SK-N-SH (cell line): ENCODE results near the gene TBC1D2. TPM values are rescaled to one million over a fixed set of nuclear protein-coding genes. Genes with fewer than 3 reads are reported as not detected.

Source experiments
- CTCF ChIA-PET: fragments of 300-600, 350-600 bp; formaldehyde crosslinking; extraction: SDS; loops from one replicate; lab custom pipeline; 2021; lab: Yijun Ruan, JAX
- POLR2A ChIA-PET: fragments of 350-600 bp; sonication (Branson Sonifier 250); formaldehyde crosslinking; extraction: SDS; loops from one replicate; lab custom pipeline; 2020; ENCODE audit warnings: antibody characterized with exemption, inconsistent platforms; lab: Yijun Ruan, JAX
- DNase-seq: peaks from one replicate; pipeline ENCODE4 v3.0.0; 2012
- H2AFZ ChIP-seq: fragments of 200-600 bp; sonication (generic); 2 replicates; pipeline ENCODE4 v1.8.1; 2016; ENCODE audit warnings: antibody characterized with exemption, mild to moderate bottlenecking, low read depth
- H3F3A ChIP-seq: fragments of 200-600 bp; sonication (generic); replicated peaks from 2 replicates; pipeline ENCODE3; 2016; ENCODE audit warnings: antibody characterized with exemption, mild to moderate bottlenecking; ENCODE audit not compliant: insufficient read depth
- H3K27ac ChIP-seq, 2 experiments: fragments of 200-500 bp in 1 of 2; fragments of 200-600 bp in 1 of 2; sonication (Bioruptor generic) in 1 of 2; sonication (generic), shearing (Covaris generic) in 1 of 2; 2 replicates each; pipeline versions ENCODE4 v1.5.1 to v1.6.1; 2014 to 2016; ENCODE audit warnings: low read depth in 2 of 2, inconsistent platforms in 1 of 2, low read length in 1 of 2, mild to moderate bottlenecking in 1 of 2, mixed read lengths in 1 of 2
- H3K27me3 ChIP-seq: fragments of 200-600 bp; sonication (generic), shearing (Covaris generic); 2 replicates; pipeline ENCODE4 v1.6.1; 2016; ENCODE audit warnings: mixed run types; ENCODE audit not compliant: insufficient read depth
- H3K36me3 ChIP-seq, 2 experiments: fragments of 200-500 bp in 1 of 2; fragments of 200-600 bp in 1 of 2; sonication (Bioruptor generic) in 1 of 2; sonication (generic) in 1 of 2; replicated peaks in 1 of 2; 2 replicates each; pipeline versions ENCODE3 to v1.5.1; 2014 to 2016; ENCODE audit warnings: low read length in 1 of 2, mild to moderate bottlenecking in 1 of 2; ENCODE audit not compliant: insufficient read depth in 2 of 2, control insufficient read depth in 1 of 2
- H3K4me1 ChIP-seq, 2 experiments: fragments of 200-500 bp in 1 of 2; fragments of 200-600 bp in 1 of 2; sonication (Bioruptor generic) in 1 of 2; sonication (generic), shearing (Covaris generic) in 1 of 2; 2 replicates each; pipeline versions ENCODE4 v1.5.1 to v1.6.1; 2014 to 2016; ENCODE audit warnings: low read depth in 1 of 2, low read length in 1 of 2, mixed run types in 1 of 2; ENCODE audit not compliant: insufficient read depth in 2 of 2, control insufficient read depth in 1 of 2
- H3K4me2 ChIP-seq: fragments of 200-600 bp; sonication (generic), shearing (Covaris generic); 2 replicates; pipeline ENCODE4 v1.6.1; 2017; ENCODE audit warnings: mixed run types
- H3K4me3 ChIP-seq, 2 experiments: fragments of 200-500 bp in 1 of 2; fragments of 200-600 bp in 1 of 2; sonication (Bioruptor generic) in 1 of 2; sonication (generic), shearing (Covaris generic) in 1 of 2; 2 replicates each; pipeline versions ENCODE4 v1.5.1 to v1.8.1; 2014 to 2016; ENCODE audit warnings: low read depth in 2 of 2, inconsistent platforms in 1 of 2, low read length in 1 of 2, mild to moderate bottlenecking in 1 of 2, mixed read lengths in 1 of 2, moderate library complexity in 1 of 2
- H3K79me2 ChIP-seq: fragments of 200-600 bp; sonication (generic); 2 replicates; pipeline ENCODE4 v1.8.1; 2017; ENCODE audit warnings: mild to moderate bottlenecking; ENCODE audit not compliant: insufficient read depth
- H3K9ac ChIP-seq: fragments of 200-600 bp; sonication (generic); 2 replicates; pipeline ENCODE4 v1.6.1; 2017; ENCODE audit warnings: mixed run types
- H3K9me2 ChIP-seq: fragments of 200-600 bp; sonication (generic); 2 replicates; pipeline ENCODE4 v1.6.1; 2017; ENCODE audit warnings: mixed run types
- H3K9me3 ChIP-seq: fragments of 200-600 bp; sonication (generic); 2 replicates; pipeline ENCODE4 v1.6.1; 2017; ENCODE audit warnings: mixed run types, mild to moderate bottlenecking, moderate library complexity
- H4K20me1 ChIP-seq: fragments of 200-600 bp; sonication (generic); 2 replicates; pipeline ENCODE4 v1.6.1; 2017; ENCODE audit warnings: mild to moderate bottlenecking, mixed run types; ENCODE audit not compliant: insufficient read depth
- CHD2 ChIP-seq: fragments of 150-350 bp; IDR thresholded peaks from 2 replicates; pipeline ENCODE4 v1.6.1; 2018; ENCODE audit warnings: low read length; ENCODE audit not compliant: partially characterized antibody
- EP300 ChIP-seq, 2 experiments: IDR thresholded peaks; 2 replicates each; pipeline versions ENCODE4 v1.4.0 to v1.6.1; 2012; ENCODE audit warnings: borderline replicate concordance in 1 of 2, low read depth in 1 of 2, low read length in 1 of 2
- EZH2phosphoT487 ChIP-seq: fragments of 200-600 bp; sonication (generic); IDR thresholded peaks from 2 replicates; pipeline ENCODE4 v1.6.1; 2017; ENCODE audit warnings: low read depth, mixed run types, mild to moderate bottlenecking, antibody characterized with exemption, moderate library complexity, borderline replicate concordance
- FOSL2 ChIP-seq: IDR thresholded peaks from 2 replicates; pipeline ENCODE4 v1.4.0; 2012; ENCODE audit warnings: low read depth, mild to moderate bottlenecking, moderate library complexity, borderline replicate concordance
- FOXJ3 ChIP-seq: sonication (generic); formaldehyde crosslinking; IDR thresholded peaks from 2 replicates; pipeline ENCODE4 v1.5.1; 2020; ENCODE audit warnings: mild to moderate bottlenecking, missing genetic modification reagents
- FOXM1 ChIP-seq: IDR thresholded peaks from 2 replicates; pipeline ENCODE4 v1.4.0; 2012; ENCODE audit warnings: low read depth, mild to moderate bottlenecking
- GATA2 ChIP-seq: sonication (generic); formaldehyde crosslinking; IDR thresholded peaks from 2 replicates; pipeline ENCODE4 v1.5.0; 2020; ENCODE audit warnings: mild to moderate bottlenecking, missing genetic modification reagents
- MEF2A ChIP-seq: IDR thresholded peaks from 2 replicates; pipeline ENCODE4 v1.4.0; 2012; ENCODE audit warnings: low read depth, borderline replicate concordance
- MXI1 ChIP-seq: IDR thresholded peaks from 2 replicates; pipeline ENCODE4 v1.6.1; 2012; ENCODE audit warnings: mild to moderate bottlenecking, low read depth, low read length, improper control_type of control experiment
- RAD21 ChIP-seq: IDR thresholded peaks from 2 replicates; pipeline ENCODE4 v1.6.1; 2012; ENCODE audit warnings: mild to moderate bottlenecking, low read length
- RCOR1 ChIP-seq: fragments of 150-350 bp; IDR thresholded peaks from 2 replicates; pipeline ENCODE4 v1.6.1; 2017; ENCODE audit warnings: antibody characterized with exemption, low read length
- RFX5 ChIP-seq: IDR thresholded peaks from 2 replicates; pipeline ENCODE4 v1.6.1; 2012; ENCODE audit warnings: mild to moderate bottlenecking, improper control_type of control experiment, low read length
- TAF1 ChIP-seq: IDR thresholded peaks from 2 replicates; pipeline ENCODE4 v1.6.1; 2012; ENCODE audit warnings: low read depth, mild to moderate bottlenecking, low read length, moderate library complexity, borderline replicate concordance
- TCF12 ChIP-seq: IDR thresholded peaks from 2 replicates; pipeline ENCODE4 v1.4.0; 2012
- TEAD4 ChIP-seq: IDR thresholded peaks from 2 replicates; pipeline ENCODE4 v1.4.0; 2012; ENCODE audit warnings: mild to moderate bottlenecking, borderline replicate concordance; ENCODE audit not compliant: insufficient read depth
- USF2 ChIP-seq: fragments of 150-350 bp; IDR thresholded peaks from 2 replicates; pipeline ENCODE4 v1.6.1; 2017; ENCODE audit warnings: antibody characterized with exemption, low read length, low read depth, borderline replicate concordance
- WGBS: methylation state at CpG from one replicate; pipeline ENCODE4 v1.1.6; 2017; ENCODE audit warnings: low lambda C conversion rate; 5-methylcytosine and 5-hydroxymethylcytosine counted together
- polyA plus RNA-seq, 3 experiments: library from polyadenylated mRNA; depleted of rRNA; stranded (reverse); fragments of >200 nt; gene quantifications; 2 replicates each; pipeline ENCODE4 v1.2.3, GENCODE V29; 2012
- TF ChIP-seq, protein P1 (sequence below): fragments of 200-600 bp; sonication (generic); IDR thresholded peaks from 2 replicates; pipeline ENCODE4 v1.6.1; 2017; ENCODE audit warnings: antibody characterized with exemption, mild to moderate bottlenecking, moderate library complexity
- TF ChIP-seq, protein P2 (sequence below): fragments of 150-350 bp; IDR thresholded peaks from 2 replicates; pipeline ENCODE4 v1.6.1; 2016; ENCODE audit warnings: mild to moderate bottlenecking, low read depth, low read length
- TF ChIP-seq, protein P3 (sequence below): IDR thresholded peaks from 2 replicates; pipeline ENCODE4 v1.4.0; 2012; ENCODE audit warnings: low read depth, borderline replicate concordance

Gene TBC1D2
- polyA plus RNA-seq, 1 of the 3 experiments (the other 2 are of a cell fraction): 5.6 TPM

- TF ChIP-seq, protein P1, sequence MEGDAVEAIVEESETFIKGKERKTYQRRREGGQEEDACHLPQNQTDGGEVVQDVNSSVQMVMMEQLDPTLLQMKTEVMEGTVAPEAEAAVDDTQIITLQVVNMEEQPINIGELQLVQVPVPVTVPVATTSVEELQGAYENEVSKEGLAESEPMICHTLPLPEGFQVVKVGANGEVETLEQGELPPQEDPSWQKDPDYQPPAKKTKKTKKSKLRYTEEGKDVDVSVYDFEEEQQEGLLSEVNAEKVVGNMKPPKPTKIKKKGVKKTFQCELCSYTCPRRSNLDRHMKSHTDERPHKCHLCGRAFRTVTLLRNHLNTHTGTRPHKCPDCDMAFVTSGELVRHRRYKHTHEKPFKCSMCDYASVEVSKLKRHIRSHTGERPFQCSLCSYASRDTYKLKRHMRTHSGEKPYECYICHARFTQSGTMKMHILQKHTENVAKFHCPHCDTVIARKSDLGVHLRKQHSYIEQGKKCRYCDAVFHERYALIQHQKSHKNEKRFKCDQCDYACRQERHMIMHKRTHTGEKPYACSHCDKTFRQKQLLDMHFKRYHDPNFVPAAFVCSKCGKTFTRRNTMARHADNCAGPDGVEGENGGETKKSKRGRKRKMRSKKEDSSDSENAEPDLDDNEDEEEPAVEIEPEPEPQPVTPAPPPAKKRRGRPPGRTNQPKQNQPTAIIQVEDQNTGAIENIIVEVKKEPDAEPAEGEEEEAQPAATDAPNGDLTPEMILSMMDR: no peak
- TF ChIP-seq MEF2A (no peak), TAF1 (no peak), RFX5 (no peak)
- TF ChIP-seq, all 33 proteins: peak for 0
These were observed 93.6 kb downstream of the TBC1D2 start (continued) for GRCh38 chr9:98161851-98162250.

- CTCF ChIA-PET: interaction anchor here (0.6 to 1.3 kb wide), 5 partner anchors 12 to 105 kb away, joined by 3 read pairs; no protein-coding TSS in a partner anchor
- Histone ChIP-seq H3K9me2 (no peaks in the 10 kb centered on the region), H3K4me1 (no peaks in the 10 kb centered on the region; a peak in 1 of 4 replicates), H3K9me3 (no peaks in the 10 kb centered on the region), H3K36me3 (no peaks in the 10 kb centered on the region), H3K4me2 (no peak overlapping the region), H3F3A (no peaks in the 10 kb centered on the region), H3K9ac (no peak overlapping the region), H2AFZ (no peak overlapping the region), H3K4me3 (no peak overlapping the region), H3K79me2 (no peaks in the 10 kb centered on the region), H3K27ac (no peak overlapping the region), H4K20me1 (no peaks in the 10 kb centered on the region), H3K27me3 (no peaks in the 10 kb centered on the region)
- DNase-seq: no peak
- WGBS: 78% methylated on average over 6 of the region's 6 CpGs
- POLR2A ChIA-PET: interaction anchor here (0.6 kb wide), 1 partner anchor 27 kb away, joined by 3 read pairs; no protein-coding TSS in a partner anchor
- TF ChIP-seq EP300 (IDR thresholded peaks at IDR 0.05; ENCODE audit: borderline replicate concordance in 1 of 2, low read depth in 1 of 2, low read length in 1 of 2): no peak
- TF ChIP-seq RAD21: no peak
- no peak for TF ChIP-seq MXI1
- TF ChIP-seq, protein P2, sequence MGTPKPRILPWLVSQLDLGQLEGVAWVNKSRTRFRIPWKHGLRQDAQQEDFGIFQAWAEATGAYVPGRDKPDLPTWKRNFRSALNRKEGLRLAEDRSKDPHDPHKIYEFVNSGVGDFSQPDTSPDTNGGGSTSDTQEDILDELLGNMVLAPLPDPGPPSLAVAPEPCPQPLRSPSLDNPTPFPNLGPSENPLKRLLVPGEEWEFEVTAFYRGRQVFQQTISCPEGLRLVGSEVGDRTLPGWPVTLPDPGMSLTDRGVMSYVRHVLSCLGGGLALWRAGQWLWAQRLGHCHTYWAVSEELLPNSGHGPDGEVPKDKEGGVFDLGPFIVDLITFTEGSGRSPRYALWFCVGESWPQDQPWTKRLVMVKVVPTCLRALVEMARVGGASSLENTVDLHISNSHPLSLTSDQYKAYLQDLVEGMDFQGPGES: no peak
- no peak for TF ChIP-seq FOXM1
- no peak for TF ChIP-seq FOXJ3
- TF ChIP-seq GATA2 (CRISPR knock-in tag): no peak
- TF ChIP-seq FOSL2: no peak
- TF ChIP-seq, protein P3, sequence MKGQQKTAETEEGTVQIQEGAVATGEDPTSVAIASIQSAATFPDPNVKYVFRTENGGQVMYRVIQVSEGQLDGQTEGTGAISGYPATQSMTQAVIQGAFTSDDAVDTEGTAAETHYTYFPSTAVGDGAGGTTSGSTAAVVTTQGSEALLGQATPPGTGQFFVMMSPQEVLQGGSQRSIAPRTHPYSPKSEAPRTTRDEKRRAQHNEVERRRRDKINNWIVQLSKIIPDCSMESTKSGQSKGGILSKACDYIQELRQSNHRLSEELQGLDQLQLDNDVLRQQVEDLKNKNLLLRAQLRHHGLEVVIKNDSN: no peak
- no peak for TF ChIP-seq CHD2
- no peak for TF ChIP-seq TEAD4
- no peak for TF ChIP-seq USF2
- TF ChIP-seq TCF12: no peak
- no peak for TF ChIP-seq EZH2phosphoT487
- no peak for TF ChIP-seq RCOR1
These were observed 95.7 kb downstream of the TBC1D2 start for GRCh38 chr9:98159790-98160189.
